Prostate gland (tissue), 2 donors: ENCODE measurements around the gene ARHGAP35. TPM values are rescaled to one million over a fixed set of nuclear protein-coding genes. Genes with fewer than 3 reads are reported as not detected.
"Not testable (repeated sequence)": the region's sequence is repeated elsewhere in the genome, so short reads cannot be mapped to it uniquely, and the experiment has no call there.

ENCODE experiments used
- DNase-seq: peaks from one replicate; pipeline ENCODE4 v3.0.0-alpha.2; 2019; ENCODE audit warnings: low spot score
- H3K27ac ChIP-seq, 2 donors: fragments of 200-600 bp; sonication (generic); 2 replicates each; pipeline ENCODE4 v1.5.1; 2017 to 2019
- H3K27me3 ChIP-seq: fragments of 200-600 bp; sonication (generic); replicated peaks from 2 replicates; pipeline ENCODE4 v1.5.1; 2019; ENCODE audit not compliant: insufficient read depth
- H3K36me3 ChIP-seq, 2 donors: fragments of 200-600 bp; sonication (generic); 1 replicate in 1 of 2; 2 replicates in 1 of 2; pipeline versions ENCODE4 v1.5.1 to v1.8.1; 2017 to 2019
- H3K4me1 ChIP-seq: fragments of 200-600 bp; sonication (generic); replicated peaks from 2 replicates; pipeline ENCODE4 v1.5.1; 2019
- H3K4me3 ChIP-seq, 2 donors: fragments of 200-600 bp; sonication (generic); 2 replicates each; pipeline ENCODE4 v1.5.1; 2017 to 2019
- H3K9me3 ChIP-seq: fragments of 200-600 bp; sonication (generic); 2 replicates; pipeline ENCODE4 v1.5.1; 2017
- POLR2A ChIP-seq: fragments of 450-650 bp; IDR thresholded peaks from one replicate; pipeline ENCODE4 v1.6.1; 2016; ENCODE audit warnings: antibody characterized with exemption, mild to moderate bottlenecking
- POLR2AphosphoS5 ChIP-seq: sonication (generic); formaldehyde crosslinking; IDR thresholded peaks from one replicate; pipeline ENCODE4 v1.6.1; 2017; ENCODE audit warnings: antibody characterized with exemption
- WGBS: methylation state at CpG from one replicate; pipeline ENCODE4 v1.1.5; 2018; 5-methylcytosine and 5-hydroxymethylcytosine counted together
- intact Hi-C: fragments of 100-400 bp; cut with DNase I; formaldehyde crosslinking; loops from one replicate; pipeline ENCODE4 v1.14.2; 2022
- total RNA-seq, 2 donors: library from RNA; depleted of rRNA; stranded (reverse); fragments of >200 nt; gene quantifications; one replicate each; pipeline ENCODE4 v1.1.0, GENCODE V29; 2016
- TF ChIP-seq, protein P1 (sequence below), 4 experiments: fragments of 200-600 bp in 2 of 4; fragments of 450-650 bp in 2 of 4; sonication (generic) in 2 of 4; IDR thresholded peaks; 1 replicate in 3 of 4; 2 replicates in 1 of 4; pipeline ENCODE4 v1.5.1; 2016 to 2019; ENCODE audit warnings: antibody characterized with exemption in 4 of 4, mild to moderate bottlenecking in 2 of 4, moderate library complexity in 2 of 4

The ARHGAP35 gene
- total RNA-seq, 2 donors from 2014 or later, result 56.3 to 75.0 TPM

DNA sequence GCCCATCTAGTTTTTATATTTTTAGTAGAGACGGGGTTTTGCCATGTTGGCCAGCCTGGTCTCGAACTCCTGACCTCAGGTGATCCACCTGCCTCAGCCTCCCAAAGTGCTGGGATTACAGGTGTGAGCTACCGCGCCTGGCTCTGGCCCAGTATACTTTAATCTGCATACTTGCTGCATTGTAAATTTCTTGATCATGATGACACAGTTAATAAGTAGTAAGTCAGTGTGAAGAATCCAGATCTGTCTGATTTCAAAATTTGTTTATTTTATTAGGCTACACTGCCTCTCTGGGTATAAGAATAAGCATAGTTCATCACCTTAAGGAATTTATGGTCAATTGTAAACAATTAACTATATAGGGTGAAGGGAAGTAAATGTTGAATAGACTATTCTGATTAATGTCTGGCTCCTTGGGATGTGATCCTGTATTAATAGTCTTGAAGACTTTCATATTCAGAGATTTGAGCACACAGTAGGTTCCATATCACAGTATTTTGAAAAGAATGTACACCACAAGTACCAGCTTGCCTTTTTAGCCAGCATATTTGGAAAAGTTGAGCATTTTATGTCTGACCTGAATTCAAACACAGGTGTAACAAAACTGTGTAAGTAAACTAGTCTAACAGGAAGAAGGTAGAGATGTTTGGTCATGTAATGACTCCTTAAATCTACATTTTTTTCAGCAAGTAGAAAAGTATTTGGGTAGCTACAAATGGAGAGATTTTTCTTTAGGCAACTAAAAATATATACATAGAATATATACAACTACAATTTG lies 7.4 kb downstream of the ARHGAP35 start:
- H3K36me3 ChIP-seq, result no peaks in the 10 kb centered on the region
- no peaks in the 10 kb centered on the region for H3K27me3 ChIP-seq
- DNase-seq, result no peak
- no peaks in the 10 kb centered on the region for H3K9me3 ChIP-seq
- TF ChIP-seq POLR2AphosphoS5 (no peak), POLR2A (no peak)
- TF ChIP-seq, protein P1, sequence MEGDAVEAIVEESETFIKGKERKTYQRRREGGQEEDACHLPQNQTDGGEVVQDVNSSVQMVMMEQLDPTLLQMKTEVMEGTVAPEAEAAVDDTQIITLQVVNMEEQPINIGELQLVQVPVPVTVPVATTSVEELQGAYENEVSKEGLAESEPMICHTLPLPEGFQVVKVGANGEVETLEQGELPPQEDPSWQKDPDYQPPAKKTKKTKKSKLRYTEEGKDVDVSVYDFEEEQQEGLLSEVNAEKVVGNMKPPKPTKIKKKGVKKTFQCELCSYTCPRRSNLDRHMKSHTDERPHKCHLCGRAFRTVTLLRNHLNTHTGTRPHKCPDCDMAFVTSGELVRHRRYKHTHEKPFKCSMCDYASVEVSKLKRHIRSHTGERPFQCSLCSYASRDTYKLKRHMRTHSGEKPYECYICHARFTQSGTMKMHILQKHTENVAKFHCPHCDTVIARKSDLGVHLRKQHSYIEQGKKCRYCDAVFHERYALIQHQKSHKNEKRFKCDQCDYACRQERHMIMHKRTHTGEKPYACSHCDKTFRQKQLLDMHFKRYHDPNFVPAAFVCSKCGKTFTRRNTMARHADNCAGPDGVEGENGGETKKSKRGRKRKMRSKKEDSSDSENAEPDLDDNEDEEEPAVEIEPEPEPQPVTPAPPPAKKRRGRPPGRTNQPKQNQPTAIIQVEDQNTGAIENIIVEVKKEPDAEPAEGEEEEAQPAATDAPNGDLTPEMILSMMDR (IDR thresholded peaks at IDR 0.05), result no peak
- intact Hi-C loops, result no loop called here
- 78% methylated on average over 4 of the region's 4 CpGs for WGBS
- no peak overlapping the region for H3K4me3 ChIP-seq
- H3K4me1 ChIP-seq, result peaks cover 17% of the 10 kb centered on the region
- H3K27ac ChIP-seq, result peak overlapping the region in 1 of 2 donors; percentile 12

DNA sequence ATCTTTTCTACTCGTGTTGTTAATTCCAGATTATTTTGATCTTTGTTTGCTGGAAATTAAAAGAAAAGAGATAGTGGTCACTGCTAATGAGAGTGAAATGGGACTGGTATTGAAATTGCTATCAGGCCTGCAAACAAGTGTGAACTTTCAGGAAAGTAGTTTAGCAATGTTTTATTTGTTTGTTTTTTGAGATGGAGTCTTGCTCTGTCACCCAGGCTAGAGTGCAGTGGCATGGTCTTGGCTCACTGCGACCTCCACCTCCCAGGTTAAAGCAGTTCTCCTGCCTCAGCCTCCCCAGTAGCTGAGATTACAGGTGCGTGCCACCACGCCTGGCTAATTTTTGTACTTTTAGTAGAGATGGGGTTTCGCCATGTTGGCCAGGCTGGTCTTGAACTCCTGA lies 10.4 kb downstream of the ARHGAP35 start:
- H3K36me3 ChIP-seq, H3K4me3 ChIP-seq, H3K27ac ChIP-seq, intact Hi-C loops, H3K4me1 ChIP-seq, DNase-seq, H3K27me3 ChIP-seq, H3K9me3 ChIP-seq: not testable (repeated sequence)
- WGBS, result 84% methylated on average over 5 of the region's 5 CpGs

DNA sequence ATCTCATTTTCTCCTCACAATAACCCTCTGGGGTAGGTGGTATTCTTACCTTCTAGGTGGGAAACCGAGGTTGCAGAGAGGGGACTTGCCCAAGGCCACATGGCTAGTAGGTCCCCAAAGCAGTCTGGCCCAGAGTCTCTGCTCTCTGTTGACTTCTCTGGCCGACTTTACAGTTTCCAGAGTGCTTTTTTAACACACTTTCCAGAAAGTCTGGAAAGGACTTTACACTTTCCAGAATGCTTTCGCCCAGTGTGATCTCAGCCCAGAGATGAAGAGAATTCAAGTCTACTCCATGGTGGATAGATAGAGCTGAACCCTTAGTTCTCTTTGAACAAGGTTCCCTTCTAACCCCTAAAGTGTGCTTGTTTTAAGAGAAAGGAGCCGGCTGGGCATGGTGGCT lies 12.2 kb downstream of the ARHGAP35 start:
- 73% methylated on average over 4 of the region's 4 CpGs for WGBS
- intact Hi-C loops, result no loop called here

DNA sequence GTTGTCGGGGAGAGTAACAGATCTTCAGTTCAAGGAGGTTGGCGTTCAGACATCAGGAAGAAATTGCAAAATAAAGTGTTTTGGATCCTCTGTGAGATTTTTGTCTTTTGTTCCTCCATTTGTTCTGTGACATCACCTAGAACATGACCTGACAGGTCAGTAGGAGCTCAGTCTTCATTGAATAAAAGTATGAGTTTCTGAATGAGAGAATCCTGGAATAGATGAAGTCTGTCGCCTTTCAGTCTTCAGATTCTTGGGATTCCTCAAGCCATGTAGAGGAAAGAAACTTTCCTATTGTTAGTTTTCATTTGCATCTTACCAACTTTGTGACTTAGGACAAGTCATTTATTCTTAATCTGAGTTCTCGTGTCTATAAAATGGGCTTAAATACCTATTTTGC lies 14.4 kb downstream of the ARHGAP35 start:
- no peak for DNase-seq
- no peak for TF ChIP-seq POLR2AphosphoS5
- TF ChIP-seq, protein P1 (IDR thresholded peaks at IDR 0.05), result no peak
- H3K36me3 ChIP-seq, result no peaks in the 10 kb centered on the region
- H3K27me3 ChIP-seq, result no peaks in the 10 kb centered on the region
- no peaks in the 10 kb centered on the region for H3K9me3 ChIP-seq
- peak overlapping the region in 1 of 2 donors; percentile 19 for H3K27ac ChIP-seq
- H3K4me3 ChIP-seq, result no peak overlapping the region
- peaks cover 3% of the 10 kb centered on the region for H3K4me1 ChIP-seq
- intact Hi-C loops, result no loop called here
- WGBS, result 49% methylated on average over 4 of the region's 4 CpGs

More for the DNA sequence above, 12.2 kb downstream of the ARHGAP35 start:
- peaks cover 3% of the 10 kb centered on the region for H3K4me1 ChIP-seq
- no peak for DNase-seq
- no peak overlapping the region for H3K4me3 ChIP-seq
- no peaks in the 10 kb centered on the region for H3K9me3 ChIP-seq
- no peak for TF ChIP-seq POLR2A
- no peak for TF ChIP-seq POLR2AphosphoS5
- TF ChIP-seq, protein P1 (IDR thresholded peaks at IDR 0.05), result no peak
- no peaks in the 10 kb centered on the region for H3K27me3 ChIP-seq
- peak overlapping the region in 1 of 2 donors; percentile 62 for H3K27ac ChIP-seq
- no peaks in the 10 kb centered on the region for H3K36me3 ChIP-seq

DNA sequence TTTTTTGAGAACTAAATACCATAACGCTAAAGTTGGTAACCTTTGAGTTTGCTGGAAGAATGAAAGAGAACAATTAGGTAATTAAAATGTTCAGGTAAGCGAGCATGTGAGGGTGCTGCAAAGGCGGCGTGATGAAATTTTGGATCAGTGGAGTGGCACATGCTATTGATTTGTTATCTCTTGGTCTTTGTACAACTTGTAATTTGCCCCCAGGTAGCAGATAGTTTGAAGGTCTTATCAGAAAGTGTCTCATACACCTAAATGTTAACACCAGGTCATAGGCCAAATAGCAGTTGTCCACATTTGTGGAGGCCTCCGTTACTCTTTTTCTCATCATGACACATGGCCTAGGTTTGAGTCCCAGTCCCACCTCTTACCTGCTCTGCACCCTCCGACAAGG lies 14.9 kb downstream of the ARHGAP35 start:
- Histone ChIP-seq H3K4me1 (peaks cover 2% of the 10 kb centered on the region), H3K27ac (no peak overlapping the region), H3K9me3 (no peaks in the 10 kb centered on the region), H3K4me3 (no peak overlapping the region), H3K27me3 (no peaks in the 10 kb centered on the region), H3K36me3 (no peaks in the 10 kb centered on the region)
- TF ChIP-seq, protein P1 (IDR thresholded peaks at IDR 0.05), result no peak
- no peak for TF ChIP-seq POLR2A
- no peak for TF ChIP-seq POLR2AphosphoS5
- no peak for DNase-seq
- intact Hi-C loops, result no loop called here
- WGBS, result 88% methylated on average over 6 of the region's 6 CpGs
